Loucy (cell line): ENCODE results near the gene GSTT2.
"Not testable (repeated sequence)": the region's sequence is repeated elsewhere in the genome, so short reads cannot be mapped to it uniquely, and the experiment has no call there.

Source experiments
- EZH2phosphoT487 ChIP-seq: fragments of 200-600 bp; IDR thresholded peaks from 2 replicates; pipeline ENCODE4 v1.6.1; 2018; ENCODE audit warnings: antibody characterized with exemption, mild to moderate bottlenecking, moderate library complexity, borderline replicate concordance
- TF ChIP-seq, protein P1 (sequence below): fragments of 200-600 bp; sonication (generic); conservative IDR thresholded peaks from 2 replicates; pipeline ENCODE4 v1.5.1; 2014; ENCODE audit warnings: mild to moderate bottlenecking, antibody characterized with exemption, low read length

DNA sequence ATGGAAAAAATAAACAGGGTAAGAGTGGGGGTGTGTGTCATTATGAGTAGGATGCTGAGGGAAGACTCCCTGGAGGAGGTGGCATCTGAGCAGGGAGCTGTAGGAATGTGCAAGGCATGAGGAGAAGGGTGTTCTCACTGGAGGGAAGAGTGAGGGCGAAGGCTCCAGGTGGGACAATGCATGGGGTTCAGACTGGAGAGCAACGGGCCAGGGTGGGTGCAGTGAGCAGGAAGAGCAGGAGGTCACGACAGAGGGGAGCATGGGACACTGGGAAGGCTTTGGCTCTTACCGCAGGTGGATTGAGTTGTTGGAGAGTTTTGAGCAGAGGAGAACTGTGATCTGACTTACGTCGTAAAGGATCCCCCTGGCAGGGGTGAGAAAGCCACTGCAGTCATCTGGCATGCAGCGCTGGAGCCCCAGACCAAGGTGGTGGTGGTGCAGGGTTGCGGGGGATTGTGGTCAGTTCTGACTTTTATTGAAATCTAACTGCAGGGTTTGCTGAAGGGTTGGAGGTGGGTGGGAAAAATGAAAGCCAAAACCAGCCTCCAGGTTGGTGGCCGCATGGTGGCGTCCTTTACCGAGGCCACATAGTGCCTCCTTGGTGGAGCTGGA lies 27.0 kb upstream of the GSTT2 start:
- TF ChIP-seq, protein P1, sequence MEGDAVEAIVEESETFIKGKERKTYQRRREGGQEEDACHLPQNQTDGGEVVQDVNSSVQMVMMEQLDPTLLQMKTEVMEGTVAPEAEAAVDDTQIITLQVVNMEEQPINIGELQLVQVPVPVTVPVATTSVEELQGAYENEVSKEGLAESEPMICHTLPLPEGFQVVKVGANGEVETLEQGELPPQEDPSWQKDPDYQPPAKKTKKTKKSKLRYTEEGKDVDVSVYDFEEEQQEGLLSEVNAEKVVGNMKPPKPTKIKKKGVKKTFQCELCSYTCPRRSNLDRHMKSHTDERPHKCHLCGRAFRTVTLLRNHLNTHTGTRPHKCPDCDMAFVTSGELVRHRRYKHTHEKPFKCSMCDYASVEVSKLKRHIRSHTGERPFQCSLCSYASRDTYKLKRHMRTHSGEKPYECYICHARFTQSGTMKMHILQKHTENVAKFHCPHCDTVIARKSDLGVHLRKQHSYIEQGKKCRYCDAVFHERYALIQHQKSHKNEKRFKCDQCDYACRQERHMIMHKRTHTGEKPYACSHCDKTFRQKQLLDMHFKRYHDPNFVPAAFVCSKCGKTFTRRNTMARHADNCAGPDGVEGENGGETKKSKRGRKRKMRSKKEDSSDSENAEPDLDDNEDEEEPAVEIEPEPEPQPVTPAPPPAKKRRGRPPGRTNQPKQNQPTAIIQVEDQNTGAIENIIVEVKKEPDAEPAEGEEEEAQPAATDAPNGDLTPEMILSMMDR = not testable (repeated sequence)
- TF ChIP-seq EZH2phosphoT487 = not testable (repeated sequence)
